HG03378 (cell line): ENCODE data around the gene RCBTB1.
"Not testable (repeated sequence)": the region's sequence is repeated elsewhere in the genome, so short reads cannot be mapped to it uniquely, and the experiment has no call there.

Experiments
- ATAC-seq: cut with Tn5 transposase; IDR thresholded peaks from one replicate; pipeline ENCODE4 v1.9.1; 2021; ENCODE audit warnings: mild to moderate bottlenecking, moderate library complexity; ENCODE audit not compliant: unreplicated experiment

Gene RCBTB1

DNA sequence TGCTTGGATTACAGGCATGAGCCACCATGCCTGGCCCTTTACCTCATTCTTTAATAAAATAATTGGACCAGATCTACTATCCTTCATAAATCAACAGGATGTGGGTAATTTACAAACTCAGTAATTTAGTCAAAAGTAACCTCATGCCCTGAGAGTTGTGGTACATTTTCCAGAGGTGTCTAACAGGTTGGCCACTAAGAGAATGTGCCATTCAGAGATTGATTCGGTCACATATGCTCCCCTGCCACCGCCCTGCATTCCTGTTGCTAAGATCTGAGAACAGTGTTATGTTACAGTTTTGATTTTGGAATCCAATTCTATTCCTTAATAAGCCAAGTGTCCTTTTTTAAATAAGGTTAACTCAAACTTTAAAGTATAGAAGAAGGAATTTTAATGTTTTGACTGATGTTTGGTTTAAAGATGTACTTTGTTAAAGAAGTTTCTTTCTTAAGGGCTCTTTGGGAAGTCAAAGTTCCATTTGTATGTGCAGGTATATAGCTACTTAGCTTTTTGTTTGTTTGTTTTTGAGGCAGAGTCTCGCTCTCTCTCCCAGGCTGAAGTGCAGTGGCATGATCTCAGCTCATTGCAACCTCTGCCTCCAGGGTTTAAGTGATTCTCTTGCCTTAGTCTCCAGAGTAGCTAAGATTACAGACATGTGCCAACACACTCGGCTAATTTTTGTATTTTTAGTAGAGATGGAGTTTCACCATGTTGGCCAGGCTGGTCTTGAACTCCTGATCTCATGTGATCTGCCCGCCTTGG lies 60.4 kb downstream of the RCBTB1 start:
- no peak for ATAC-seq

- no peak for ATAC-seq
These were observed 64.1 kb downstream of the RCBTB1 start for GRCh38 chr13:49521224-49521623.

DNA sequence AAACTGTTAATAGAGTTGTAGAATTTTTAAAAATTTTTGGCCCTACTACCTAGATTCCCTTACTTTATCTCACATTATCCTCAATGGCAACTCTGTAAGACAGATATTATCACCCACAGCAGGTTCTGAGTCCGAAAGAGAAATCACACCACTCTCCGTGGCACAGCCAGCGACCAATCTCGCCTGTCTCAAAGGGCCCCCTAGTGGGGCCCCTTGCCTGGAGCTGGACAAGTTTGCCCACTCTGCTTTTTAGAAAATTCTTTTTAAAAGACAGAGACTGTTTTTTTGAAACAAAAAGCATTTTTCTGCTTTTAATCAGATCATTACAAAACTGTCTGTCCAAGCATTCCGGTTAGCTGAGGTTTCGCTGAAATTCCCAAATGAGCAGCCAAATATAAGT lies 67.9 kb downstream of the RCBTB1 start:
- ATAC-seq, result no peak

DNA sequence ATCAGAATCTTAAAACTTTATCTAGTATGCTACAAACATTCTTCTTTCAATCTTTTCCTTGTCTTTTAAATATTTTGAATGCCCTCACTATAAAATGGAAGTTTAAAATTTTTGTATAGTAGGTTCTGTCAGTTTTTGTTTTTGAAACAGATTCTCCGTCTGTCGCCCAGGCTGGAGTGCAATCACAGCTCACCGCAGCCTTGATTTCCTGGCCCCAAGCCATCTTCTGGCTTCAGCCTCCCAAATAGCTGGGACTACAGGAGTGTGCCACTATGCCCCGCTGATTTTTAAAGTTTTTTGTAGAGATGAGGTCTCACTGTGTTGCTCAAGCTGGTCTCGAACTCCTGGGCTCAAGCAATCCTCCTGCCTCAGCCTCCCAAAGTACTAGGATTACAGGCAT lies 68.9 kb downstream of the RCBTB1 start:
- ATAC-seq, result no peak

DNA sequence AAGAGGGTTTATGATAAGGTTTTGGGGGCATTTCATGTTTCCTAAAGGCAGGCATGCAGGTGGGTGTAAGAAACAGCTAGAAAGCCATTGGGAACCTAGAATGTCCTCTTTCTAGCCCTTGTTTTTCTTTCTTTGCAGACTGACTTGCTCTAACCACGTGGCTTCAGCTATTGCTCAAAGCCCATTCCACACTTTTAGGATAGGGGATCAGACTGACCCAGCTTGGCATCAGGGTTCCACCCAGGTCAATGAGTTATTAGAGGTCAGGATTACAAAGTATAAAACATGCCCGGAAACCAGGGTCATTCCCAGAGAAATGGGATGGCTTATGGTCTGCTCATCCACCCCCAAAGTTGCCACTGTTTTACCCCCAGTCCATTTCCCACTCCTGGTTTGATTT lies 72.8 kb downstream of the RCBTB1 start:
- ATAC-seq, result no peak

DNA sequence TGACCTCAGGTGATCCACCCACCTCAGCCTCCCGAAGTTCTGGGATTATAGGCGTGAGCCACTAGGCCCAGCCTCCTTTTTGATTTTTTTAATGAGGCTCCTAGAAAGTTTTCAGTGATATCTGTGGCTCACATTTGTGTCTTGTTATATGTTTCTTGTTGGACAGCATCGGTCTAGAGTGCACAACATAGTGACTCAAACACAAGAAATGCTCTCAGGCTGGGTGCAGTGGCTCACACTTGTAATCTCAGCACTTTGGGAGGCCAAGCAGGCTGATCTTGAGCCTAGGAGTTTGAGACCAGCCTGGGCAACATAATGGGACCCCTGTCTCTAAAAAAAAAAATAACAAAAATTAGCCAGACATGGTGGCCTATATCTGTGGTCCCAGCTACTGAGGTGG lies 81.4 kb downstream of the RCBTB1 start:
- ATAC-seq, result no peak

DNA sequence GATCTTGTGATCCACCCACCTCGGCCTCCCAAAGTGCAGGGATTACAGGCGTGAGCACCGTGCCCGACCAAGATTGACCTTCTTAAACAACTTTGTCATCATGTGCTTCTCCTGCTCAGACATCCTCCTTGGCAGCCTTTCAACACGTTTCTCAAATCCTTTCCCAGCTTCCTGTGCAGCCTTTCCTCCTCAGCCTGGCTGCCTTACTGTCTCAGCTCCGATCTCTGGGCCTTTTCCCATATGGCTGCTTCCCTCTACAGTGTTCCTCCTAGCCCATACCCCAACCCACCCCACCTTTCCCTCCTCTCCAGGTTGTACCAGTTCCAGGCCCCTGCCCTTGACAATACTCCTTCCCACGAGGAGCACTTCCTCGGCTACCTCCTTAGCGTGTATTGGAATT lies 82.4 kb downstream of the RCBTB1 start:
- ATAC-seq, result no peak

GRCh38 chr13:49499889-49500660 lies 85.3 kb downstream of the RCBTB1 start:
- no peak for ATAC-seq

DNA sequence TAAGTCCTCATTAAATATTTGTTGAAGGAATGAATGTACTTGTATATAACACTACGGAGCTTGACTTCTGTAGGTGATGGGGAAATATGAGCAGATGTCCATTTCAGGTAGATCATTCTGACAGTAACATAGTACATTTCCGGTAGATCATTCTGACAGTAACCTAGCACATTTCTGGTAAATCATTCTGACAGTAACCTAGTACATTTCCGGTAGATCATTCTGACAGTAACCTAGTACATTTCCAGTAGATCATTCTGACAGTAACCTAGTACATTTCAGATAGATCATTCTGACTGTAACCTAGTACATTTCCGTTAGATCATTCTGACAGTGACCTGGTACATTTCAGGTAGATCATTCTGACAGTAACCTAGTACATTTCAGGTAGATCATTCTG lies 87.2 kb downstream of the RCBTB1 start:
- no peak for ATAC-seq

DNA sequence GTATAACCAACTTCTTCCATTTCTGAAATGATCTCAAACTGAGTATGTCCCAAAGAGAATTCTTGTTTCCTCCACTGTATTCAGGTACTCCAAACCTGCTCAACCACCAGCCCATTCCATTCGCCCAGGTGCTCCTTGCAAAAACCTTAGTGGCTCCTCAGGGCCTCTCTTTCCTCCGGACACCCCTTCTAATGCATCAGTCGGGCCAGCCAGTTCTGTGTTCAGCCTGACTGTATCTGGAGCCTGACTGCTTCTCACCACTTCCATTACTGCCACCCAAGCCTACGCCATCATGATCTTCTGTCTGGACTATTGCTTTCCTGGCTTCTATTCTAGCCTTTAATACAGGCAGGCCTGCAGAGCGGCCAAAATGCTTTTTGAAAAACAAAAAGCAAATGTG lies 88.1 kb downstream of the RCBTB1 start:
- no peak for ATAC-seq

- ATAC-seq, result not testable (repeated sequence)
These were observed 88.5 kb downstream of the RCBTB1 start for GRCh38 chr13:49496837-49497236.

- ATAC-seq, result peak; percentile 77
These were observed 89.3 kb downstream of the RCBTB1 start, which contains the start of gene PHF11 for GRCh38 chr13:49495783-49496762. Gene PHF11 (plus strand): TSS chr13:49495953. CDS start chr13:49496002, 49 bp downstream.

- ATAC-seq, result no peak
These were observed 90.7 kb downstream of the RCBTB1 start for GRCh38 chr13:49494645-49495044.

GRCh38 chr13:49488563-49488962 lies 96.8 kb downstream of the RCBTB1 start:
- no peak for ATAC-seq
